SK-MEL-5 (cell line): Measurements from ENCODE around the gene FREM3. TPM values are rescaled to one million over a fixed set of nuclear protein-coding genes. Genes with fewer than 3 reads are reported as not detected.
"Not testable (repeated sequence)": the region's sequence is repeated elsewhere in the genome, so short reads cannot be mapped to it uniquely, and the experiment has no call there.

Experiments used
- DNase-seq: peaks from one replicate; pipeline ENCODE4 v3.0.0-alpha.2; 2016; ENCODE audit warnings: low read depth, low spot score
- in situ Hi-C: cut with HindIII; loops from 2 replicates; pipeline ENCODE4 v1.10.0; 2016; ENCODE audit warnings: low sequenced_read_pairs, high pct_unique_total_duplicates, low pct_unique_long_range_greater_than_20kb
- total RNA-seq: library from RNA; depleted of rRNA; stranded (reverse); fragments of >200 nt; shearing (Covaris generic); gene quantifications from 2 replicates; pipeline ENCODE4 v1.2.3, GENCODE V29; 2014; rRNA removed

The FREM3 gene
- total RNA-seq, 1 experiment from 2014 or later, result not detected

DNA sequence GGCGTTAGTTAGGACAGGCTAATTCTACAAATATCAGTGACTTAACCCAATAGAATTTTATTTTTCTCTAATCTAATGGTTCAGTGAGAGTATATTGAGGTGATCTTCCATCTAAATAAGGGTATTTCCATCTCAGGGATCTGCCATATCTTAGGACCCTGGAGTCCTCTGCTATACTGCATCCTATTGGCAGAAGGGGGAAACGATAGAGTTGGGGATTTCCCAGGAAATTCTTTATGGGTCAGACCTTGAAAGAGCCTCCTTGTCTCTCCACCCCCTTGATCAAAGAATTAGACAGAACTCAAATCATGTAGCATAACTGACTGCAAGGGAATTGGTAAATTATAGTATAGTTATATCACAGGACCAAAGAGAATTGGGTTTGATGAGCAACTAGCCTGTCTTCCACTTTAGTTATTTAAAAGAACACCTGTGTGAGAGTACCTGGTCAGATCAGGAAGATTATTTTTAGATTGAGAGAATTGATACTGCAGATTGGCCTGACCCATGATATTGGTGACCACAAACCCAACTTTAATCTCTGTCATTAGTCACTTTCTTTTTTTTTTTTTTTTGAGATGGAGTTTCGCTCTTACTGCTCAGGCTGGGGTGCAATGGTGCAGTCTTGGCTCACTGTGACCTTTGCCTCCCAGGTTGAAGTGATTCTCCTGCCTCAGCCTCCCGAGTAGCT lies 161.4 kb downstream of the FREM3 start:
- in situ Hi-C loops, result no loop called here
- no peak for DNase-seq

GRCh38 chr4:143531788-143532491 lies 168.5 kb downstream of the FREM3 start:
- no peak for DNase-seq
- in situ Hi-C loops, result no loop called here

GRCh38 chr4:143531380-143531779 lies 169.1 kb downstream of the FREM3 start:
- in situ Hi-C loops, result no loop called here
- peak; percentile 31 for DNase-seq

- in situ Hi-C loops, result not testable (repeated sequence)
These were observed 172.4 kb downstream of the FREM3 start for GRCh38 chr4:143528046-143528445.

More at GRCh38 chr4:143528046-143528445, 172.4 kb downstream of the FREM3 start:
- DNase-seq, result not testable (repeated sequence)

Other genes starting within 250 kb of the FREM3 start
- gene SMARCA5, start 187.0 kb downstream of the FREM3 start, total RNA-seq, result 37.5 and 38.9 TPM in 2 replicates
- gene GYPE, start 204.9 kb upstream of the FREM3 start, total RNA-seq, result 0.19 and 0.37 TPM in 2 replicates